Stimulated activated CD4-positive, alpha-beta T cell treated with anti-CD3 and anti-CD28 coated beads, TNF-alpha, amount 100 ng/mL, for 4 hours (primary cell): Measurements from ENCODE around the gene SURF4.

Source experiments
- DNase-seq, 3 experiments: peaks; one replicate each; pipeline ENCODE4 v3.0.0-alpha.2; 2020; ENCODE audit warnings: low read depth in 3 of 3

Gene SURF4

GRCh38 chr9:133375724-133376654 lies at the start of gene SURF4, which contains the start of gene STKLD1:
TSS of gene SURF4 (minus strand) at chr9:133376060. CDS start at chr9:133375969, 91 bp downstream.
TSS of gene STKLD1 (plus strand) at chr9:133376366. CDS start at chr9:133376474, 108 bp downstream.
- DNase-seq, result peak; percentile 89 to 93 (median 91)

- no peak for DNase-seq
These were observed 49.3 kb upstream of the SURF4 start for GRCh38 chr9:133425049-133425632.

- no peak for DNase-seq
These were observed 48.3 kb upstream of the SURF4 start for GRCh38 chr9:133424187-133424586.

- no peak for DNase-seq
These were observed 47.4 kb upstream of the SURF4 start for GRCh38 chr9:133423216-133423615.

GRCh38 chr9:133421615-133422542 lies 46.0 kb upstream of the SURF4 start, which contains the start of gene ADAMTS13:
TSS of gene ADAMTS13 (plus strand) at chr9:133422367. CDS start at chr9:133422444, 77 bp downstream.
- DNase-seq, result no peak

GRCh38 chr9:133420392-133420827 lies 44.5 kb upstream of the SURF4 start:
- no peak for DNase-seq

- DNase-seq, result no peak
These were observed 43.1 kb upstream of the SURF4 start for GRCh38 chr9:133419005-133419404.

- peak; percentile 67 to 76 (median 67) for DNase-seq
These were observed 41.9 kb upstream of the SURF4 start, which contains the start of gene REXO4 for GRCh38 chr9:133417541-133418461. TSS of gene REXO4 (minus strand) at chr9:133418010. CDS start at chr9:133417844, 166 bp downstream.

- no peak for DNase-seq
These were observed 39.3 kb upstream of the SURF4 start for GRCh38 chr9:133415170-133415569.

- DNase-seq, result no peak
These were observed 32.2 kb upstream of the SURF4 start for GRCh38 chr9:133408042-133408441.

- DNase-seq, result peak; percentile 51 to 73 (median 68)
These were observed 30.8 kb upstream of the SURF4 start for GRCh38 chr9:133406480-133407307.

- no peak for DNase-seq
These were observed 29.9 kb upstream of the SURF4 start for GRCh38 chr9:133405508-133406438.

- no peak for DNase-seq
These were observed 28.7 kb upstream of the SURF4 start for GRCh38 chr9:133404454-133405002.

- peak; percentile 36 to 45 (median 36) for DNase-seq
These were observed 28.1 kb upstream of the SURF4 start for GRCh38 chr9:133403766-133404453.

- no peak for DNase-seq
These were observed 26.8 kb upstream of the SURF4 start for GRCh38 chr9:133402689-133403088.

- DNase-seq, result no peak
These were observed 25.7 kb upstream of the SURF4 start for GRCh38 chr9:133401588-133401987.

- no peak for DNase-seq
These were observed 24.4 kb upstream of the SURF4 start for GRCh38 chr9:133400292-133400691.
